ENCODE results near the gene HOXA7.

The HOXA7 gene

GRCh38 chr7:27156508-27156898, at the start of gene HOXA7:
TSS of gene HOXA7 (minus strand) at chr7:27156675. CDS start at chr7:27156545, 130 bp downstream.
- H3K27ac ChIP-seq, result peak within 1 kb of the TSS; percentile 99
- TF ChIP-seq, protein P1, sequence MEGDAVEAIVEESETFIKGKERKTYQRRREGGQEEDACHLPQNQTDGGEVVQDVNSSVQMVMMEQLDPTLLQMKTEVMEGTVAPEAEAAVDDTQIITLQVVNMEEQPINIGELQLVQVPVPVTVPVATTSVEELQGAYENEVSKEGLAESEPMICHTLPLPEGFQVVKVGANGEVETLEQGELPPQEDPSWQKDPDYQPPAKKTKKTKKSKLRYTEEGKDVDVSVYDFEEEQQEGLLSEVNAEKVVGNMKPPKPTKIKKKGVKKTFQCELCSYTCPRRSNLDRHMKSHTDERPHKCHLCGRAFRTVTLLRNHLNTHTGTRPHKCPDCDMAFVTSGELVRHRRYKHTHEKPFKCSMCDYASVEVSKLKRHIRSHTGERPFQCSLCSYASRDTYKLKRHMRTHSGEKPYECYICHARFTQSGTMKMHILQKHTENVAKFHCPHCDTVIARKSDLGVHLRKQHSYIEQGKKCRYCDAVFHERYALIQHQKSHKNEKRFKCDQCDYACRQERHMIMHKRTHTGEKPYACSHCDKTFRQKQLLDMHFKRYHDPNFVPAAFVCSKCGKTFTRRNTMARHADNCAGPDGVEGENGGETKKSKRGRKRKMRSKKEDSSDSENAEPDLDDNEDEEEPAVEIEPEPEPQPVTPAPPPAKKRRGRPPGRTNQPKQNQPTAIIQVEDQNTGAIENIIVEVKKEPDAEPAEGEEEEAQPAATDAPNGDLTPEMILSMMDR (IDR thresholded peaks at IDR 0.05), result no peak
- TF ChIP-seq ZFX (IDR thresholded peaks at IDR 0.05; ENCODE audit: borderline replicate concordance), result no peak

DNA sequence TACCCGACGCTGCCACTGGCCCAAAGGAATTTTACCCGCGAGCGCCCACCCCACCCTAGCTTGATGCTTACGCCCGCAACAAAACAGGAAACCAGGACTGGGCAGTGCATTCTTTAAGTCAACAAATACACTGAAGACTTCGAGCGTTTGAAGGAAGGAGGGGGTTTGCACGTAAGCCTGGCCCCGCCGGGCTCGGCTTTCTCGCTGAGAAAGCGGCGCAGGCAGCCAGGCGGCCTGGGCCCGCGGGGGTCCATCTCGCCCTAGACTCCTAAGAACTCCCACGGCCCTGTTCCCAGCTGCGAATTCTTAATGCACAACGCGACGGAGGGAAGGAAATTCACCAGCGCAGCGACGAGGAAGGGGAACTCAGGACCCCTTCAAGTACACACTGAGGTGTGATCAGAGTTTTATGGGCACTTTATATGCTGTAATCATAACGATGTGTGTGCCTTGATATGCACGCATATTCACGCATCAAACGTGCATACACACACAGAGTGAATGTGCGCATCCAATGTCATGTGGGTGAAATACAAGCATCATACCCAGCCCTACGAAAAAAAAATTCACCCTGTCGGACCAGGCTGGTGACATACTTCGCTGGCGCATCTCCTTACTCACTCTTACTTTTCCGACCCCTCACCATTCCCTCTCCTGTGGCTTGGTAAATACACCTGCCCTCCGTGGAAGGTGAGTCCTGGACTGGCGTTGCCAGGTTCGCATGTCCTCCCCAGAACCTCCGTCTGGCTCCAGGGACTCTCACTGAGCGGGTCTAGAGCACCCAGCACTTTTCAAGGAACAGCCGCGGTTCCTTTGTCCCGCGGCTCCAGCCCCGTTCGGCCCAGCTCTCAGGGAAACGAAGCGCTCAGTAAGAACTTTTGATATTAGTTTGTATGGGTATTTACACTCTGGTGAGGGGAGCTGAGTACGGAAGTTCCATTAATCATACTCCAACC, 49.1 kb upstream of the HOXA7 start:
- no peak overlapping the region for H3K27ac ChIP-seq
- TF ChIP-seq ZFX (IDR thresholded peaks at IDR 0.05; ENCODE audit: borderline replicate concordance), result no peak
- TF ChIP-seq, protein P1 (IDR thresholded peaks at IDR 0.05), result no peak

GRCh38 chr7:27204851-27205322, 48.4 kb upstream of the HOXA7 start:
- no peak overlapping the region for H3K27ac ChIP-seq
- TF ChIP-seq, protein P1 (IDR thresholded peaks at IDR 0.05), result no peak
- TF ChIP-seq ZFX (IDR thresholded peaks at IDR 0.05; ENCODE audit: borderline replicate concordance), result no peak

DNA sequence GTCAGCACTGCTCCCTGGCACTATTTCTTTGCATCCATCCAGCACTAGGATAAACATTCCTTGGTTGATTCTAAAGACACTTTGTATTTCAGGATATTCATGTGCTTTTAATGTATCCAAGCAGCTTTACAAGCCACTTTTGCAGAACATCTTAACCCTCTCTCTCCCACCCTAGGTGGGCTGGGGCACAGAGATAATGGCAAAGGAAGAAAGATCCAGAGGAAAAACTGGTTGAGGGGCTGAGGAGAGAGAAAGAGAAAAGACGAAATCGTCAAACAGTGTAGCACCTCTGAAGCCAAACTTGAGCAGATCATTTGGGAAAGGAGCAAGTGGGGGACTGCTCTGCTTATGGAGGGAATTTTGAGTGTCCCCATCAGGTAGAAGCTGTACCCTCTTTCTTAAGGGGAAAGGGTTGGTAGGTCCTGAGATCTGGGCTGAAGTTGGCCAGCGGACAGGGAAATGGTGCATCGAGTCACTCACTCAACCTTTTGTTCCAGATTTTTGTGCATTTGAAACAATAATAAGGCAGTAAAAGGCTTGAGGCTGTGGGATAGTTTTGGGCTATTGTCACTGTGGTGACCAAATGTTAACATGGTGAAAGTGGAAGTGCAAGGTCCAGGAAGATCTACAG, 47.6 kb upstream of the HOXA7 start:
- no peak overlapping the region for H3K27ac ChIP-seq
- TF ChIP-seq, protein P1 (IDR thresholded peaks at IDR 0.05), result no peak
- no peak for TF ChIP-seq ZFX (IDR thresholded peaks at IDR 0.05; ENCODE audit: borderline replicate concordance)

DNA sequence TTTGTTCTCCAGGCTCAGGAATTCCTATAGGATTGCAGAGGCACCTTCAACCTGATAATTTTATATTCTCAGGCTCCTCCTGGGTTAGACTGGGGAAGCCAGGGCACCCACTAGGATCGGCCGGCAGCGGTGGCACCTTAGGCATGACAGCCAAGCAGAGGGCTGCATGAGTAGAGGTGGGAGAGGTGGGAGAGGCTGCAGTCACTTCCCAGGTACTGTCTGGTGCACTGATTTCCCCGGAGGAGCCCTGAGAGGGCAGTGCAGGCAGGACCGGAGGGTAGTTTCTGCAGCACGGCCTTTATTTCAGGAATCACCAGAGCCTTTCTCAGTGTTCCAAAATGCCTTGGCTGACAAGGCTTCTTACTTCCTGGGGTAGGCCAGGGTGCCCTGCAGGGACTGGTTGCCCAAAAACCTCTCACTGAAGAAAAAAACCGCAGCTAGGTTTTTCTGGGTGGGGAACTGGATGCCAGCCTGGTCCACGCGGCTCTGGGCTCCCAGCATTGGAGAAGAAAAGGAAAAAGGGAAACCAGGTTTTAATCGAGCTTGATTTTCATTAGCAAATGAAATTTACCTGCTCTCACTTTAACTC, 47.0 kb upstream of the HOXA7 start:
- H3K27ac ChIP-seq, result no peak overlapping the region
- TF ChIP-seq ZFX (IDR thresholded peaks at IDR 0.05; ENCODE audit: borderline replicate concordance), result no peak

- TF ChIP-seq, protein P1 (IDR thresholded peaks at IDR 0.05), result no peak
- no peak for TF ChIP-seq ZFX (IDR thresholded peaks at IDR 0.05; ENCODE audit: borderline replicate concordance)
- H3K27ac ChIP-seq, result no peak overlapping the region
Measured at GRCh38 chr7:27202862-27203134, 46.3 kb upstream of the HOXA7 start.

GRCh38 chr7:27202018-27202861, 45.8 kb upstream of the HOXA7 start:
- TF ChIP-seq, protein P1 (IDR thresholded peaks at IDR 0.05), result no peak
- no peak for TF ChIP-seq ZFX (IDR thresholded peaks at IDR 0.05; ENCODE audit: borderline replicate concordance)
- no peak overlapping the region for H3K27ac ChIP-seq
